Breast epithelium (tissue), 4 donors: Measurements from ENCODE around the gene FAT2. TPM values are rescaled to one million over a fixed set of nuclear protein-coding genes. Genes with fewer than 3 reads are reported as not detected.
A peak's percentile ranks its signal among the peaks of the same experiment; 100 is the strongest.

Experiments
- DNase-seq, 2 donors: peaks; one replicate each; pipeline ENCODE4 v3.0.0-alpha.2; 2019; ENCODE audit warnings: low spot score in 2 of 2
- H3K27ac ChIP-seq, 2 donors: fragments of 200-600 bp; sonication (generic) in 1 of 2; one replicate each; pipeline ENCODE4 v1.5.1; 2016 to 2019; ENCODE audit warnings: mild to moderate bottlenecking in 1 of 2
- H3K27me3 ChIP-seq, 2 donors: fragments of 200-600 bp; sonication (generic) in 1 of 2; one replicate each; pipeline versions ENCODE4 v1.5.1 to v1.6.0; 2017 to 2019; ENCODE audit warnings: control low read depth in 1 of 2, mild to moderate bottlenecking in 1 of 2
- H3K36me3 ChIP-seq: fragments of 200-600 bp; one replicate; pipeline ENCODE4 v1.5.1; 2019
- H3K4me1 ChIP-seq, 2 donors: fragments of 200-600 bp; sonication (generic); one replicate each; pipeline ENCODE4 v1.5.1; 2016 to 2019; ENCODE audit warnings: control low read depth in 1 of 2
- H3K4me3 ChIP-seq, 3 donors: fragments of 200-600 bp; sonication (generic); 1 replicate in 2 of 3; 2 replicates in 1 of 3; pipeline ENCODE4 v1.5.1; 2016 to 2019; ENCODE audit warnings: mild to moderate bottlenecking in 3 of 3, moderate library complexity in 2 of 3
- H3K9me3 ChIP-seq, 2 donors: fragments of 200-600 bp; sonication (generic) in 1 of 2; one replicate each; pipeline ENCODE4 v1.5.1; 2016 to 2019; ENCODE audit warnings: control low read depth in 1 of 2
- POLR2A ChIP-seq: fragments of 450-650 bp; IDR thresholded peaks from one replicate; pipeline ENCODE4 v1.6.1; 2016; ENCODE audit warnings: antibody characterized with exemption, mild to moderate bottlenecking, moderate library complexity
- POLR2AphosphoS5 ChIP-seq, 3 donors: sonication (generic); formaldehyde crosslinking; IDR thresholded peaks; one replicate each; pipeline ENCODE4 v1.6.1; 2017; ENCODE audit warnings: antibody characterized with exemption in 3 of 3
- intact Hi-C: fragments of 100-400 bp; cut with DNase I; formaldehyde crosslinking; loops from one replicate; pipeline ENCODE4 v1.15.1; 2023; ENCODE audit warnings: low total_unique reads
- total RNA-seq, 3 donors: library from RNA; depleted of rRNA; stranded (reverse); fragments of >200 nt; gene quantifications; one replicate each; pipeline ENCODE4 v1.1.0, GENCODE V29; 2016
- TF ChIP-seq, protein P1 (sequence below), 3 donors: fragments of 450-650 bp; IDR thresholded peaks; one replicate each; pipeline ENCODE4 v1.5.1; 2016 to 2017; ENCODE audit warnings: antibody characterized with exemption in 3 of 3, mild to moderate bottlenecking in 3 of 3, moderate library complexity in 3 of 3

The FAT2 gene
- total RNA-seq, 3 donors from 2014 or later = 0.16 to 5.4 (median 3.6) TPM

DNA sequence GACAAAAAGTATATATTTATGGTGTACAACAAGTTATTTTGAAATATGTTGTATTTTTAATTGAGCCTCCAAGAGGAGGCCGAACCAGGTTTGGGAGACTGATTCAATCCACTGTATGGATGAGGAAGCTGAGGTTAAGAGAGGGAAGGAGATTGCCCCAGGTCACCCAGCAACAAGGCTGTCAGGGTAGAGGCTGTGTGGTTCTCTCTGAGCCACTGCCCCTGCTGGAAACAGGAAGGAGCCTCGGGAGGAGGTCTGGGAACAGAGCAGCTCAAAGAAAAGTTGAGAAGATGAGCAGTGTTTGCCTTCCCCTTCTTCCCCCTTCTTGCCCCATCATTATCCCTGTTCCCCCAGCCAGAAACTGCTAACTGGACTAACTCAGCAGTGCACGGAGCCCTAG is 6.6 kb upstream of the FAT2 start:
- Histone ChIP-seq H3K27me3 (no peaks in the 10 kb centered on the region), H3K4me3 (no peak overlapping the region), H3K9me3 (no peaks in the 10 kb centered on the region), H3K27ac (no peak overlapping the region), H3K4me1 (no peaks in the 10 kb centered on the region), H3K36me3 (no peaks in the 10 kb centered on the region)
- DNase-seq = no peak
- TF ChIP-seq POLR2A (no peak), POLR2AphosphoS5 (IDR thresholded peaks at IDR 0.05) (no peak)
- TF ChIP-seq, protein P1, sequence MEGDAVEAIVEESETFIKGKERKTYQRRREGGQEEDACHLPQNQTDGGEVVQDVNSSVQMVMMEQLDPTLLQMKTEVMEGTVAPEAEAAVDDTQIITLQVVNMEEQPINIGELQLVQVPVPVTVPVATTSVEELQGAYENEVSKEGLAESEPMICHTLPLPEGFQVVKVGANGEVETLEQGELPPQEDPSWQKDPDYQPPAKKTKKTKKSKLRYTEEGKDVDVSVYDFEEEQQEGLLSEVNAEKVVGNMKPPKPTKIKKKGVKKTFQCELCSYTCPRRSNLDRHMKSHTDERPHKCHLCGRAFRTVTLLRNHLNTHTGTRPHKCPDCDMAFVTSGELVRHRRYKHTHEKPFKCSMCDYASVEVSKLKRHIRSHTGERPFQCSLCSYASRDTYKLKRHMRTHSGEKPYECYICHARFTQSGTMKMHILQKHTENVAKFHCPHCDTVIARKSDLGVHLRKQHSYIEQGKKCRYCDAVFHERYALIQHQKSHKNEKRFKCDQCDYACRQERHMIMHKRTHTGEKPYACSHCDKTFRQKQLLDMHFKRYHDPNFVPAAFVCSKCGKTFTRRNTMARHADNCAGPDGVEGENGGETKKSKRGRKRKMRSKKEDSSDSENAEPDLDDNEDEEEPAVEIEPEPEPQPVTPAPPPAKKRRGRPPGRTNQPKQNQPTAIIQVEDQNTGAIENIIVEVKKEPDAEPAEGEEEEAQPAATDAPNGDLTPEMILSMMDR (IDR thresholded peaks at IDR 0.05) = no peak
- intact Hi-C loops = no loop called here

DNA sequence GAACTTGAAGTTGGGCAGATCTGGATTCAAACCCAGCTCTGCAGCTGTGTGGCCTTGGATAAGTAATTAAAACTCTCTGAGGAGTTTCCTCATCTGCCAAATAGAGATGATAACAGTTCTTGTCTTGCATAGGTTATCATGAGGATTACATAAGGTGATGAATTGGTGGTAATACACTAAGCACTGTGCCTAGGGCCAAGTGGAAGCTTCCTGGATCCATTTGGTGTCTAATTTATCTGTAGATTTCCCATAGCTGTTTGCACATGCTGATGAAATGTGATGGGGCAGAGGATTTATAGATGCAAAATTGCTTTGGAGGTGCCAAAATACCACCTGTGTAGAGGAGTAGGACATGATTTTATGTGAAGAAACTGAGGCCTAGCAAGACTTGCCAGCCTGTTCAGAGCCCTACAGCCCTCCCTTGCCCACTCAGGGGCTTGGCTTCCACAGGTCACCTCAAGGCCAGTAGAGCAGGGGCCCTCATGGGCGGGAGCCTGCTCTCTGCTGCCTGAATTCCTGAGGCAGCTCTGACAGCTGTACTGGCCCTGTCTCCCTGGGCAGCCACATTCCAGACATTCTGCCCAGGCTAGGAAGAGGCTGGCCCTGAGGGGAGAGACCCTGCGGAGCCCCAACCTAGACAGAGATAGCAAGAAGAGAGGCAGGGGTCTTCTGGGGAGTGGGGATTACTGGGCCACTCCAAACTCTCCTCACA is 5.9 kb upstream of the FAT2 start:
- TF ChIP-seq, protein P1 (IDR thresholded peaks at IDR 0.05) = no peak
- no peak for TF ChIP-seq POLR2AphosphoS5 (IDR thresholded peaks at IDR 0.05)
- TF ChIP-seq POLR2A = no peak

DNA sequence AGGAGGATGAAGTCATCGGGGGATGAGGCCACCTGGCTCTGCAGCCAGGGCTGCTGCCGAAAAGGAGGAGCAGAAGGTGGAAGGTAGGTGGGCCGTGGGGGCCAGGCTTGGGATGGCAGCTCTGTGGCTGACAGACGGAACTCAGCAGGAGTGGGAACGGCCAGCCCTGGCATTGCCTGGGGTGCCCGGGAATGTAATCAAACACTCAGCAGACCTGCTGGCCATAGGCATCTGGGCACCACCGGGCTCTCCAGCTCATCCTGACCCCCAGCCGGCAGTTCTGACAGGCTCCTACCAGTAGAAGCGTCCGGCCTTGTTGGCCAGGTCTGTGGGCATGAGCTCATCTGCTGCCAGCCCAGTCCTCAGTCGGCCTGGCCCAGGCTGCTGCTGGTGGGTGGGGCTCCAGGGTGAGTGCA is 4.3 kb upstream of the FAT2 start:
- intact Hi-C loops = no loop called here
- no peak overlapping the region for H3K4me3 ChIP-seq
- H3K9me3 ChIP-seq = no peaks in the 10 kb centered on the region
- no peaks in the 10 kb centered on the region for H3K27me3 ChIP-seq
- no peak for TF ChIP-seq POLR2A
- TF ChIP-seq, protein P1 (IDR thresholded peaks at IDR 0.05) = no peak
- TF ChIP-seq POLR2AphosphoS5 (IDR thresholded peaks at IDR 0.05) = no peak
- no peaks in the 10 kb centered on the region for H3K4me1 ChIP-seq
- peak in 1 of 2 donors; percentile 60 for DNase-seq
- peak overlapping the region; percentile 16 to 56 for H3K27ac ChIP-seq
- no peaks in the 10 kb centered on the region for H3K36me3 ChIP-seq

More for the DNA sequence above, 5.9 kb upstream of the FAT2 start:
- intact Hi-C loops = no loop called here
- Histone ChIP-seq H3K9me3 (no peaks in the 10 kb centered on the region), H3K27ac (no peak overlapping the region), H3K4me1 (no peaks in the 10 kb centered on the region), H3K36me3 (no peaks in the 10 kb centered on the region), H3K27me3 (no peaks in the 10 kb centered on the region), H3K4me3 (no peak overlapping the region)
- no peak for DNase-seq

DNA sequence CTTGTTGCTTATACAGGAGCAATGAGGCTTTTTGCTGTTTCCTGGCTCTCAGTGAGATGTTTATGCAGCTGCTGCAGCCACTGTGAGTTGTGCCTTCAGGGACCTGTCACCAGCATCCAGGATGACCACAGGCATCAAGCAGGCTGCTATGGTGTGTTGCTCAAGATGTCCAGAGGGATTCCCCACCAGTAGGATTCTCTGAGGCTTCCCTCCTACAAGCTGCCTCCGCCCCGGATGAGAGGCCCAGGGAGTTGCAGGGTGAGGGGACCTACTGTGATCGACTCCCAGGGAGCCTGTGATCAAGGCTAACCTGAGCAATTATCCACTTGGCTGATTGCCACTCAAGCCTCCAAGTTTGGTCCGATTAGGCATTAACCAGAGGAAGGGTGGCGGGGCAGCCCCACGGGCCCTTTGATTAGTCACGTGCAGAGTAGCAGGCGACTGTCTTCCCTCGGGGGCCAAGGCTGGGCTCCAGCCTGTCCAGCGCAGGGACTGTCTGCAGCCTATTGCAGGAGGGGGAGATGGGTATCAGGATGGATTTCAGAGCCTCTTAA is 1.8 kb upstream of the FAT2 start:
- TF ChIP-seq, protein P1 (IDR thresholded peaks at IDR 0.05) = no peak
- TF ChIP-seq POLR2AphosphoS5 (IDR thresholded peaks at IDR 0.05) = no peak
- no peak for TF ChIP-seq POLR2A
- Histone ChIP-seq H3K4me3 (no peak overlapping the region), H3K4me1 (no peaks in the 10 kb centered on the region), H3K36me3 (no peaks in the 10 kb centered on the region), H3K27me3 (no peaks in the 10 kb centered on the region), H3K9me3 (no peaks in the 10 kb centered on the region), H3K27ac (peak overlapping the region; percentile 21 to 32)
- intact Hi-C loops = no loop called here
- no peak for DNase-seq

DNA sequence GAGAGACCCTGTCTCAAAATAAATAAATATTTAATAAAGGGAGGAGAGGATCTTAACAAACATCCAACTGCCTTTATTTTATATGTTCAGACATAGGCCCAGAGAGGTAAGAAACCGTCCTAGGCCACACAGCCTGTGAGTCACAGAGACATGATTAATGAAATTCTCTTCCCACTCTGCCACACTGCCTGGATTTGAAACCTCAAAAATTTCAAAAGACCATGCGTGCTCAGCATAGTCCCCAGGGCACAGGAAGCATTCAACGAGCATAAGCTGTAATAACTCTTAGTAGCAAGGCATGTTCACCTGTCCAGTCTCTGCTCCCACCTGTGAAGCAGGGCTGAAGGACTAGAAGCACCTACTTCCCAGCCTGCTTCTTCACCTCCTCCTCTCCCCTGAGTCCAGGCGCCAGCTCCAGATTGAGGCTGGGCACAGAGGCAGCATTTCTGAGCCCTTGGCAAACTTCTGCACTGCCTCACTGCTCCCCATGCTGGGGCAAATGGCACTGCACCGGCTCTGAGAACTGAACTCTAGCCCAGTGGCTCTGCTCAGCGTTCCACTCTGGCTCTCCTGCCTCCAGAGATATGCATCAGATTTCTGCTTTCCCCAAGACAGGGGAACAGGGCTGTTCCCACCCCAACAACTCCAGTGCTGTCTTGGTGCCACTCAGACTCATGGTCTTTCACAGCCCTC is 1.1 kb downstream of the FAT2 start:
- no peaks in the 10 kb centered on the region for H3K9me3 ChIP-seq
- H3K4me1 ChIP-seq = no peaks in the 10 kb centered on the region
- H3K36me3 ChIP-seq = no peaks in the 10 kb centered on the region
- H3K27ac ChIP-seq = peak overlapping the region; percentile 15 to 69
- intact Hi-C loops = loop anchor here (2.0 kb wide), 1 partner anchor 15 kb away; no protein-coding TSS in a partner anchor
- TF ChIP-seq POLR2AphosphoS5 (IDR thresholded peaks at IDR 0.05) (no peak), POLR2A (no peak)
- TF ChIP-seq, protein P1 (IDR thresholded peaks at IDR 0.05) = no peak
- DNase-seq = no peak
- H3K4me3 ChIP-seq = peak overlapping the region in 2 of 3 donors; percentile 44 to 53
- H3K27me3 ChIP-seq = no peaks in the 10 kb centered on the region
